T-helper 2 cell treated with Interferon-gamma antibody and Interleukin-4, amounts not matched to agents 5 μg/mL and 100 μg/mL, for 36 hours (primary cell): ENCODE data around the gene NCK2.

Experiments used
- DNase-seq: peaks from one replicate; pipeline ENCODE4 v3.0.0; 2021; ENCODE audit warnings: low spot score
- H3K27ac Mint-ChIP-seq: one replicate; pipeline ENCODE4 v1.8.0; 2021; ENCODE audit warnings: mild to moderate bottlenecking, mixed read lengths
- H3K27me3 Mint-ChIP-seq: one replicate; pipeline ENCODE4 v1.8.0; 2021; ENCODE audit warnings: low read depth, mixed read lengths
- H3K36me3 Mint-ChIP-seq: one replicate; pipeline ENCODE4 v1.8.0; 2021; ENCODE audit warnings: low read depth, mixed read lengths
- H3K4me1 Mint-ChIP-seq: one replicate; pipeline ENCODE4 v1.8.0; 2021; ENCODE audit warnings: low read depth, mixed read lengths
- H3K4me3 Mint-ChIP-seq: one replicate; pipeline ENCODE4 v1.8.0; 2022; ENCODE audit warnings: mild to moderate bottlenecking, moderate library complexity, mixed read lengths
- H3K9me3 Mint-ChIP-seq: one replicate; pipeline ENCODE4 v1.8.0; 2021; ENCODE audit warnings: mixed read lengths

NCK2 gene

DNA sequence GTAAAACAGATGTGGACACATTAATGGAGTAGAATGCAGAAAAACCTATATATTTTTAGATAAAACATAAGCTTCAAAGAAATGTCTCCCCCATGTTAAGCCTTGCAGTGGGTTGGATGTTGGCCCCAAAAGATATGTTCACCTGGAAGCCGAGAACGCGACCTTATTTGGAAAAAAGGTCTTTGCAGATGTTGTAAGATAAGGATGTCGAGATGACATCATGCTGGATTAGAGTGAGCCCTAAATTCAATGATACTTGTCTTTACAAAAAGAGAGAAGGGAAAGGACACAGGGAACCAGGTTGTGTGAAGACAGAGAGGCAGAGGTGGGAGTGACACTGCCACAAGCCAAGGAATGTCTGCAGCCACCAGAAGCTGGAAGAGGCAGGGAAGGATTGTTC, 3.1 kb upstream of the NCK2 start:
- H3K4me3 Mint-ChIP-seq, result no peak overlapping the region
- peaks cover 58% of the 10 kb centered on the region for H3K4me1 Mint-ChIP-seq
- no peak overlapping the region for H3K27ac Mint-ChIP-seq
- H3K36me3 Mint-ChIP-seq, result peaks cover 16% of the 10 kb centered on the region
- DNase-seq, result no peak
- peaks cover 10% of the 10 kb centered on the region for H3K9me3 Mint-ChIP-seq
- no peaks in the 10 kb centered on the region for H3K27me3 Mint-ChIP-seq

DNA sequence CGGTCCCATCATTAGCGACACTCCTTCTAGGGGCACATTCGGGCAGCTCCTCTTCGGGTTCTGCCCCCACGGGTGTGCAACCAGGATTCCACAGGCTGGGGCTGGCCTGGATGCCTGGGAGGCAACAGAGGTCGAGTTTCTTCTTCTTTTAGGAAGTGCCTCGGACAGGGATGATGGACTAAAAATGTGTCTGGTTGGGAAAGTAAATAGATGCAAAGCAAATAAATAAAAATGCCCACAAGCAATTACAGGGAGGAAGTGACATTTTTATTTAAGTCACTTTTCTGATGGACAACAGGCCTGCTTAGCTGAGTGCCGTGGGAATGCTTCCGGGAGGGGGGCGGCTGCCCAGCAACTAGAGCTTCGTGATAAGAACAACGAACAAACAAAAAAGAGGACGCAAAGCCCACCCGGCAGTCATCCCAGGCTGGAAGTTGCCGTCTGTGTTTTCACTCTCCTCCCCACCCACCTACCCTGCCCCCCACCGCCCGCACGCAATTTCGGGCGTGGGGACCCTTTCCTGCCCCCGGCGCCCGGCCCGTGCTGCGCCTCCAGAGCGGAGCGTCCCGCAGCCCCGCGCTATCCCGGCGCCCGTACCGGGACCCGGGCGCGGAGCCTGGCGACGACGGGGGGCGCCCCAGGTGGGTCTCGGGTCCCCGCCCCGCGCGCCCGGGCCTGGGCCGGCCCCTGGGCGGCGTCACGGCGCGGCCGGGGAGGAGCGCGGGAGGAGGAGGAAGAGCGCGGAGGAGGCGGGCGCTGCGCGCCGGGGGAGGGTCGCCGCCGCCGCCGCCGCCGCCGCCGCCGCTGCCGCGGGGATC, 412 bp upstream of the NCK2 start:
- Mint-ChIP-seq H3K27ac (peak overlapping the region; percentile 88), H3K9me3 (peaks cover 7% of the 10 kb centered on the region), H3K27me3 (no peaks in the 10 kb centered on the region), H3K4me3 (peak overlapping the region; percentile 68), H3K36me3 (peaks cover 31% of the 10 kb centered on the region), H3K4me1 (peaks cover 63% of the 10 kb centered on the region)
- peak; percentile 60 for DNase-seq

DNA sequence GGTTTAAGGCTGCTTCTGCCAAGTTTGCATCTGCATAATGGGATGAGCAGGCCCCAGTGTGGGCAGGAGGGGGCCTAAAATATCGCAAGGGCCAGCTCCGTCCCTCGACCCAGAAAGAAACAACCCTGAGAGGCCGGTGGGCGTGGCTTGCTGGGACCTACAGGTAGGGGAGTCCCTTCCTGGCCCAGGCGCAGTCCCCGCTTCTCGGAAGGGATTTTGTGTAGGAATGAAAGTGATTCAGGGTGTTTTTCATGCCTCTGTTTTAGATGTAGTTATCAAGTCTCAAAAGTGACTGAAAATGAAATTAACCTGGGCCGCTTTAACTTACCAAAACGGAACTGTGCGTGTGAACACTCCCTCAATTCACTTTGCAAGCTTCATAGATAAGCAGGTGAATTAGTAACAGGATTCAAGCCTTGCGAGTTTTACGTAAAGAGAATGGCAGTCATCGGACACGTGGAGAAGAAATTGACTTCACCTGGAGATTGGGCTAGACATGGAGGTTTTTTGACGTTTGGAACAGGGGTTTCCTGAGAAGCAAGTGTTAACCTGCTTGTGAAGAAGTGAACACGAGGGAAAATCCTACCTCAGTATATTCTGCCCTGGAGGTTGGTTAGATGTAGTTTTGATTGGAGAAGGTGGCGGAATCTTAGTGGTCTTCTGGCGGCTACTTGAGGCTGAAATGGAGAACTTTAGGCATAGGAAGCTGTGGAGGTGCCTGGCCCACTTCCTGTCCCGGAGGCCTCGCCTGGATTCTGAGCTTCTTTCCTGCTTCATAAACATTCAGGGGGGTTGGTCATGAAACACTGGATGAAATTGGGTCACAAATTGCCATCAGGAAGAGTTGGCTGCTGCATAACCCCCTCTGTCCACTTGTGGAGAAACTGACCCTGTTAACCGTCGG, 1.7 kb downstream of the NCK2 start:
- Mint-ChIP-seq H3K27ac (peak overlapping the region; percentile 92), H3K36me3 (peaks cover 51% of the 10 kb centered on the region), H3K4me1 (peaks cover 68% of the 10 kb centered on the region), H3K9me3 (peaks cover 6% of the 10 kb centered on the region), H3K4me3 (peak overlapping the region; percentile 89), H3K27me3 (no peaks in the 10 kb centered on the region)
- peak; percentile 86 for DNase-seq

DNA sequence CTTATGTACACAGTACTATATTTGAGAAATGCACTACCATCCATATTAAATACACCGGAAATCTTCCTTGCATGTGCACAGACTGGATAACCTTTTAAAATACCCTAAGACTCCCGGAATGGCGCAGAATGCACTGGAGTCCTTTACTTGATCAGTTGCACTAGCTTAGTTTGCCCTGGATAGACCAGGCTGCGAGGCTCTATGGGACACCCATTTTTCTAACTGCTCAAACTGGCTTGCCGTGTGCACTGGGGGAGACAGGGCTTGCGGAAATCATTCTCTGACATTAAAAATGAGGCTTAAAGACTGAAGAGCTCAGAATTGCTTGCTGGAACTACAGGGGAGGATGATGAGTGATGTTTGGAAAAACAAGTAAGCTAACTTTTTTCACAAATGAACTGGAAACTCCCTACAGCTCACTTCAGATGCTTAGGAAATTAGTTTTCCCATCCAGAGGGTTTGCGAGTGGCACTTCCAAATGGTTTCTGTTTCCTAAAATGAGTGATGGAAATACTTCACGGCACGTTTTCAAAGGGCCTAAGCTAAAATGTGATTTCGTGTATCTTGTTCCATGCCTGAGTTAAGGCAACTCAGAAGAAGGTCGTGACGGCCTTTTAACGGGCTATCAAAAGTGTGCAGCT, 2.7 kb downstream of the NCK2 start:
- Mint-ChIP-seq H3K4me1 (peaks cover 64% of the 10 kb centered on the region), H3K27me3 (no peaks in the 10 kb centered on the region), H3K9me3 (peaks cover 2% of the 10 kb centered on the region), H3K4me3 (peak overlapping the region; percentile 89), H3K27ac (peak overlapping the region; percentile 92), H3K36me3 (peaks cover 51% of the 10 kb centered on the region)
- DNase-seq, result no peak

DNA sequence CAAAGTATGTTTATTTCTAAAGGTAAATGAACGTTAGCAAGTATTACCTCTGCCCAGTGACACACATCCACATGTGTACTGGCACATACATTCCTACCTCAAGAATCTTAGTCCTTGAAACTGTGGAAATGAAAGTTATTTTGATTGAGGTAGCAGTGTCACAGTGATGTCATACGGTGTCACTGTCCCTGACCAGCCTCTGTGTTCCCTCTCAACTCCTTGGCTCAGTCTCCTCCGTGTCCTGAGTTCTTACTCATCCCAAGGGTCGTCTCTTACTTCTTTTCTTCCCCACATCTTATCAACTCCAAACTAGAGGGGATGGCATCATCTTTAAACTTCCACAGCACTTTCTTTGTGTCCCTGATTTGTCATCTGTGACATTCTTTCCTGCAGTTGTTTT, 3.3 kb downstream of the NCK2 start:
- no peak for DNase-seq
- H3K36me3 Mint-ChIP-seq, result peaks cover 55% of the 10 kb centered on the region
- H3K4me1 Mint-ChIP-seq, result peaks cover 63% of the 10 kb centered on the region

DNA sequence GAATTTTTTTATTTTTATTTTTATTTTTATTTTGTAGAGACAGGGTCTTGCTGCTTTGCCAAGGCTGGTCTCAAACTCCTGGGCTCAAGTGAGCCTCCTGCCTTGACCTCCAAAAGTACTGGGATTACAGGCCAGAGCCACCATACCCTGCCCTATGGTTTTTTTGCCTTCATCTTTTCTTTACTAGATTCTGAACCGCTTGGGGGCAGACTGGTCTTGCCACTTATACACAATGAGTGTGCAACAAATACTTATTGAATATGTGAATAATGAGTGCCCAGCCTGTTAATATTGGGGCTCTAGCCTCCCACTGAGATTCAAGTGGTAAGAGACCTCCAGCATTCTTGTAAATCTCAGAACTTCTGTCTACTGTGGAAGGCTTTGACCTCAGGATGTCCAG, 3.9 kb downstream of the NCK2 start:
- Mint-ChIP-seq H3K4me1 (peaks cover 64% of the 10 kb centered on the region), H3K27ac (peak overlapping the region; percentile 59), H3K4me3 (peak overlapping the region; percentile 89), H3K9me3 (no peaks in the 10 kb centered on the region), H3K27me3 (no peaks in the 10 kb centered on the region), H3K36me3 (peaks cover 59% of the 10 kb centered on the region)
- DNase-seq, result no peak

More for the DNA sequence above, 3.3 kb downstream of the NCK2 start:
- no peaks in the 10 kb centered on the region for H3K27me3 Mint-ChIP-seq
- peak overlapping the region; percentile 89 for H3K4me3 Mint-ChIP-seq
- H3K9me3 Mint-ChIP-seq, result no peaks in the 10 kb centered on the region
- peak overlapping the region; percentile 92 for H3K27ac Mint-ChIP-seq

DNA sequence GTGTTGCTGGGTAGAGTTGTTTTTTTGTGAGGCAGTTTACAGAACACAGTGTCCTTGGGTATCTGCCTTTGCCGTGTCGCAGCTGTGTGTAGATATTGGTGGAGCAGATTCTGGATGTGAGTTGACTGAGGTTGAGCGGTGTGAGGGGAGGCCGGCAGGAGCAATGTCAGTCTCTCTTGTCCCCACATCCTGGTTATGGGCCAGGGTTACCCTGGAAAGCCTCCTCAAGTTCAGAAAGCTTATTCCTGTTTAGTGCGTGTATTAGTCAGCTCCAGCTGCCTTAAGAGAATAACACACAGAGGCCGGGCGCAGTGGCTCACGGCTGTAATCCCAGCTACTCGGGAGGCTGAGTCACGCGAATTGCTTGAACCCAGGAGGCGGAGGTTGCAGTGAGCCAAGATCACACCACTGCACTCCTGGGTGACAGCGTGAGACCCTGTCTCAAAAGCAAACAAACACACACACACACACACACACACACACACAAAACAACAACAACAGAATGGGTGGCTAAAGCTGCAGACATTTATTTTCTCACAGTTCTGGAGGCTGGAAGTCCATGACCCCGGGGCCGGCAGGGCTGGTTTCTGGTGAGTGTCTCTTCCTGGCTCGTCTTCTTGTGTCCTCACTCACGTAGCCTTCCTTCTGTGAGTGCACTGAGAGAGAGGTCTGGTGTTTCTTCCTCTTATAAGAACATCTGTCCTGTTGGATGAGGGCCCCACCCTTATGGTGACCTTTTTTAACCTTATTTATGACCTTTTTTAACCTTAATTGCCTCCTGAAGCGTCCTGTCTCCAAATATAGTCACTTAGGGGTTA, 5.1 kb downstream of the NCK2 start:
- H3K27me3 Mint-ChIP-seq, result no peaks in the 10 kb centered on the region
- H3K4me3 Mint-ChIP-seq, result peak overlapping the region; percentile 77
- no peak for DNase-seq
- H3K9me3 Mint-ChIP-seq, result no peaks in the 10 kb centered on the region
- H3K36me3 Mint-ChIP-seq, result peaks cover 65% of the 10 kb centered on the region
- peaks cover 70% of the 10 kb centered on the region for H3K4me1 Mint-ChIP-seq
- H3K27ac Mint-ChIP-seq, result peak overlapping the region; percentile 59

DNA sequence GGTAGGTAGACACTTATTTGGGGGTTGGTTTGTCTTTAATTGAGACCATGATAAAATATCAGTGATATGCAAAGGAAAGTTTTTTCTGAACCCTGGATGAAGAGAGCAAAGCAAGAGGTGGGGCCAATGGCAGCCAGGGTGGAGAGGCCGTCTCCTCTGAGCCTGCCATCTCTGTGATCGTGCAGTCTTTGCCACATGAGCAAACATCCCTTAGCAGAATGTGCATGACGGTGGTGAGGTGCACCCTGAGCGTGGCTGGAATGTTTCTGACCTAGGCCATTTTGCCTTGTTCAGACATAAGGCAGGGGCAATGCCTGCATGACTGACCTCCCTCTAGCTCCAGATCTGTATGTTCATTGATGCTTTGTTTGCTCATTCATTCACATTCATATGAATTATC, 6.0 kb downstream of the NCK2 start:
- peaks cover 79% of the 10 kb centered on the region for H3K4me1 Mint-ChIP-seq
- H3K27me3 Mint-ChIP-seq, result no peaks in the 10 kb centered on the region
- H3K4me3 Mint-ChIP-seq, result peak overlapping the region; percentile 77

DNA sequence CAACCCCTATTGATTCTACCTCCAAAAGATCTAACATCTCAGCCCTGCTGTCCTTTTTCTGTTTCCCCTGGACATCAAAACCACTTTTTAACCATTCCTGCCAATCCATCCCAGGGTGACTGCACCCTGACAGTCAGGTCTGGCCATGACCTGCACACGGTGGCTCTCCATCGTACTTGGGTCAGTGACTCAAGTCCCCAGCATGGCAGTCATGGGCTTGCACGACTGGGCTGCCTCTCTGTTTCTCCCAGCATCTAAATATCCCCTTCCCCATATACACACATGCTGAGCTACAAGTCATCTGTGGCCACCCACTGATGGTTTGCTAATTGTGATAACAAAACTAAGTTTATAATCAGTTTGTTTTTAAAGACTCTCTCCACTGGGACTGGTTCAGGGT, 6.6 kb downstream of the NCK2 start:
- Mint-ChIP-seq H3K4me1 (peaks cover 81% of the 10 kb centered on the region), H3K27ac (peak overlapping the region; percentile 59), H3K9me3 (no peaks in the 10 kb centered on the region), H3K4me3 (peak overlapping the region; percentile 77), H3K36me3 (peaks cover 72% of the 10 kb centered on the region), H3K27me3 (no peaks in the 10 kb centered on the region)
- no peak for DNase-seq

More for the DNA sequence above, 6.0 kb downstream of the NCK2 start:
- no peaks in the 10 kb centered on the region for H3K9me3 Mint-ChIP-seq
- H3K36me3 Mint-ChIP-seq, result peaks cover 73% of the 10 kb centered on the region
- no peak for DNase-seq
- H3K27ac Mint-ChIP-seq, result peak overlapping the region; percentile 59

DNA sequence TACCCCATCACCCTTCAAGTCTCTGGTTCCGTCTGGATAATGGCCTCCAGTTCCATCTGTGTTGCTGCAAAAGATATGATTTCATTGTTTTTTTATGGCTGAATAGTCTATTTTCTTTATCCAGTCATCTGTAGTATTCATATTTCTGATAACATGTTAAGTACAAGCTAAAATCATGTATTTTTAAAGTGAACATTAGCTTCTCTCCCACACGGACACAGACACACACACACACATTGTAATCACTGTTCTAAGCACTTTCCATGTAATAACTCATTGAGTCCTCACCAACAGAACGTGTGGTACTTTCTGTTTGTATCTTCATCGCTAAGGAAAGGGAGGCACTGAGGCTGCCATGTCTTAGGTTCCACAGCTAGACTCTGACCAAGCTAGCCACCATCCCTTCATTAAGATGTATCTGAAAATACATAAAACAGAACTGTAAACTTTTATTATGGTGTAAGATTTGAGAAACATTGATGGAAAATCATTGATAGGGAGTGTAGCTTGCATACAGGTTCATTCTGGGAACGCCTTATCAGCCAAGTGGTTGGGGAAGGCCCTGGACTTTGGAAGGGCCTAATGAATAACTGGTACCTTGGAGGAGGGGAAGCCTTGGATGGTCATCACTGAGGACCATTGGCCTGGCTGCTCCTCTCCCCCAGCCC, 8.1 kb downstream of the NCK2 start:
- H3K27me3 Mint-ChIP-seq, result no peaks in the 10 kb centered on the region
- peaks cover 65% of the 10 kb centered on the region for H3K36me3 Mint-ChIP-seq
- peaks cover 84% of the 10 kb centered on the region for H3K4me1 Mint-ChIP-seq
- DNase-seq, result no peak
- H3K9me3 Mint-ChIP-seq, result no peaks in the 10 kb centered on the region
- peak overlapping the region; percentile 79 for H3K27ac Mint-ChIP-seq
- peak overlapping the region; percentile 62 for H3K4me3 Mint-ChIP-seq

DNA sequence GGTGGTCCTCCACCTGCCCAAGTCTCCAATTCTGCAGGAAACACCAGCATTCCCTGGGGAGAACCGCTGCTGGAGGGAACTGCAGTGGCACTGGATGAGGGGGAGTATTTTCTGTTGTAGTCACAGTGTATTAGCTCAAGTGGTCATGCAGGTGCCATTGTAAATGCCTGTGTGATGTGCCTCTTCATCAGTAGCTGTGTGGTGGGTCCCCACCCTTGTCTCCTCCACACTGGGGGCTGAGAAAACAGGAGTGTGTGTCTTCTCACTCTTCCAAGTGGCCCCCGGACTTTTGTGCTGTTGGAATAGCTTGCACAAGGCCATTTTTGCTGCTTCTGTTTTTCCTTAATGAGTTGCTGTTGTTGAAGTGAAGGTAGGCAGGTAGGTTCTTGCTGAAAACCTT, 8.7 kb downstream of the NCK2 start:
- H3K4me3 Mint-ChIP-seq, result peak overlapping the region; percentile 62
- DNase-seq, result no peak
- H3K4me1 Mint-ChIP-seq, result peaks cover 82% of the 10 kb centered on the region
- peaks cover 62% of the 10 kb centered on the region for H3K36me3 Mint-ChIP-seq
- no peaks in the 10 kb centered on the region for H3K9me3 Mint-ChIP-seq
- peak overlapping the region; percentile 79 for H3K27ac Mint-ChIP-seq
- H3K27me3 Mint-ChIP-seq, result no peaks in the 10 kb centered on the region

DNA sequence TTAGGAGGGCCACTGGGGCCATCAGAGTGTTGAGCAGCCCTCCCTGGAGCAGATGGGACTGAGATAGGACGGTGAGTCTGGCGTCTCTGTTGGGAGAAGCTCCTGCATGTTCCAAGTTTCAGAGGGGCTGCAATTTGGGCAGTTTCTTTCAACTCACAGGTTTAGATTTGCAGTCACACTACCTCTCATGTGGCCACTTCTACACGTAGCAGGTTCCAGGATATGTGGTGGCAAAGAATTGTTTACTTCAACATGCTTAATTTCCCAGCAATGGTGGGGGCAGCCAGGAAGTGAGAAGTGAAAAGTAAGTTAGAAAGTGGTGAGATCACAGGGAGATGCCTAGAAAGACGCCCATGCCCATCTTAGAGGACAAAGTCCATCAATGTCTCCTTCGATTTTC, 9.3 kb downstream of the NCK2 start:
- no peaks in the 10 kb centered on the region for H3K27me3 Mint-ChIP-seq
- peak overlapping the region; percentile 62 for H3K4me3 Mint-ChIP-seq
- H3K36me3 Mint-ChIP-seq, result peaks cover 66% of the 10 kb centered on the region
- peaks cover 79% of the 10 kb centered on the region for H3K4me1 Mint-ChIP-seq
- H3K9me3 Mint-ChIP-seq, result no peaks in the 10 kb centered on the region
- peak; percentile 62 for DNase-seq
- peak overlapping the region; percentile 79 for H3K27ac Mint-ChIP-seq

DNA sequence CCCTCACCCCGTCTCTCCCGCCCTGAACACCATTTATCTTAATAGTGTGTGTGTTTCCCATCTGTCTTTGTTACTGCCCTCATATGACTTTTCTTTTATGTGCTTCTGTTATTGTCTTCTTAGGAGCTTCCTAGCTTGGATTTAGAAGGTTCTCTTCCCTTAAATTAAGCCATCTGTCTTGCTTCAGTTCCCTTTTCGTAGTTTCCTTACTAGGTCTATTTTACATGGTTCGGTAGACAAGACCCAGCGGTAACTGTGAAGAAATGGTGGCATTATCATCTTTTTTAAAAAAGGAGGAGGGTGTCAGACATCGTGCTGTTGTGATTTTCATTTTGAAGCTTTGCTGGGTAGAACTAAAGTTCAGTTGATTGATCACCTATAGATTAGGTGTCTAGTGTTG, 10.3 kb downstream of the NCK2 start:
- H3K9me3 Mint-ChIP-seq, result no peaks in the 10 kb centered on the region
- peaks cover 65% of the 10 kb centered on the region for H3K36me3 Mint-ChIP-seq
- peaks cover 79% of the 10 kb centered on the region for H3K4me1 Mint-ChIP-seq
- H3K27me3 Mint-ChIP-seq, result no peaks in the 10 kb centered on the region
- H3K27ac Mint-ChIP-seq, result peak overlapping the region; percentile 85
- DNase-seq, result no peak
- peak overlapping the region; percentile 62 for H3K4me3 Mint-ChIP-seq
